Measurements from ENCODE around the gene SLC26A2. TPM values are rescaled to one million over a fixed set of nuclear protein-coding genes. Genes with fewer than 3 reads are reported as not detected.

The SLC26A2 gene
- total and polyA plus RNA-seq, 2 of the 8 experiments (the other 6 are each of a cell fraction or from before 2014, with no cell fraction given): 3.7 to 11.4 TPM

DNA sequence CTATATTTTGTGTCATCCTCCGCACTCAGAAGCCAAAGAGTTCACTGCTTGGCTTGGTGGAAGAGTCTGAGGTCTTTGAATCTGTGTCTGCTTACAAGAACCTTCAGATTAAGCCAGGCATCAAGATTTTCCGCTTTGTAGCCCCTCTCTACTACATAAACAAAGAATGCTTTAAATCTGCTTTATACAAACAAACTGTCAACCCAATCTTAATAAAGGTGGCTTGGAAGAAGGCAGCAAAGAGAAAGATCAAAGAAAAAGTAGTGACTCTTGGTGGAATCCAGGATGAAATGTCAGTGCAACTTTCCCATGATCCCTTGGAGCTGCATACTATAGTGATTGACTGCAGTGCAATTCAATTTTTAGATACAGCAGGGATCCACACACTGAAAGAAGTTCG, 20.6 kb downstream of the SLC26A2 start:
- Histone ChIP-seq H4K20me1 (replicated peaks in 1 of 2; ENCODE audit: control insufficient read depth in 1 of 2, insufficient read depth in 2 of 2, low read length in 2 of 2) (no peaks in the 10 kb centered on the region), H2AFZ (ENCODE audit: low read length) (no peak overlapping the region), H2AK5ac (ENCODE audit: low read depth, low read length) (no peak overlapping the region), H3K79me2 (ENCODE audit: control insufficient read depth in 1 of 2, insufficient read depth in 2 of 2, low read length in 2 of 2) (no peaks in the 10 kb centered on the region), H3K23ac (ENCODE audit: insufficient read length) (no peak overlapping the region), H3K18ac (ENCODE audit: extremely low read depth, low read length) (no peak overlapping the region), H2BK12ac (ENCODE audit: low read depth, low read length) (no peak overlapping the region), H3K4me2 (ENCODE audit: insufficient read depth in 1 of 2, low read depth in 2 of 2, low read length in 2 of 2) (no peak overlapping the region), H2BK20ac (ENCODE audit: low read length) (no peak overlapping the region), H3K36me3 (ENCODE audit: control insufficient read depth in 2 of 4, insufficient read depth in 4 of 4, low read length in 3 of 4) (peaks cover 0 to 3% (median 2%) of the 10 kb centered on the region in 4 experiments; a peak in 3 of 8 replicates), H4K5ac (ENCODE audit: insufficient read length, low read depth, low read length) (no peak overlapping the region), H3K9ac (replicated peaks in 1 of 4; ENCODE audit: extremely low read depth in 1 of 4, low read depth in 3 of 4, low read length in 3 of 4) (no peak overlapping the region), H4K8ac (ENCODE audit: extremely low read depth, insufficient read depth, low read length) (no peak overlapping the region), H3K4me1 (replicated peaks in 1 of 4; ENCODE audit: control insufficient read depth in 3 of 4, insufficient read depth in 4 of 4, low read length in 3 of 4) (no peaks in the 10 kb centered on the region), H3K79me1 (ENCODE audit: low read depth, low read length) (no peaks in the 10 kb centered on the region; the same call in 1 of the 2 replicates), H3K27me3 (replicated peaks in 1 of 4; ENCODE audit: control insufficient read depth in 3 of 4, extremely low read depth in 1 of 4, insufficient read depth in 3 of 4, low read length in 3 of 4) (no peaks in the 10 kb centered on the region), H2BK15ac (ENCODE audit: low read length) (no peak overlapping the region), H2BK120ac (replicated peaks; ENCODE audit: low read depth, low read length) (no peak overlapping the region), H3K9me3 (ENCODE audit: insufficient read depth in 2 of 2, low read depth in 1 of 2, low read length in 1 of 2) (no peaks in the 10 kb centered on the region), H2BK5ac (ENCODE audit: low read depth, low read length) (no peak overlapping the region), H4K91ac (replicated peaks; ENCODE audit: insufficient read length, low read length) (no peak overlapping the region), H3K4me3 (ENCODE audit: extremely low read depth in 1 of 4, insufficient read depth in 2 of 4, low read depth in 3 of 4, low read length in 4 of 4) (no peak overlapping the region), H3K14ac (ENCODE audit: insufficient read length) (no peak overlapping the region), H3K4ac (replicated peaks; ENCODE audit: insufficient read length, low read depth, low read length) (no peak overlapping the region), H3K56ac (replicated peaks; ENCODE audit: insufficient read length, low read depth, low read length) (no peak overlapping the region), H3K23me2 (ENCODE audit: low read depth, low read length) (no peaks in the 10 kb centered on the region), H3K27ac (ENCODE audit: low read depth, low read length) (no peak overlapping the region)
- DNase-seq (ENCODE audit: low read depth in 1 of 2, low spot score in 2 of 2) (no peak), FAIRE-seq (no peak)
- POLR2A ChIA-PET (ENCODE audit: partially characterized antibody): no interaction called here
- TF ChIP-seq KDM4A (IDR thresholded peaks at IDR 0.05; ENCODE audit: low read depth, low read length, severe bottlenecking) (no peak), PHF8 (conservative IDR thresholded peaks at IDR 0.05; ENCODE audit: low read depth, low read length) (no peak), CHD1 (IDR thresholded peaks at IDR 0.05; ENCODE audit: low read depth, low read length) (no peak), POU5F1 (IDR thresholded peaks at IDR 0.05; ENCODE audit: low read depth, low read length) (no peak), CREB1 (IDR thresholded peaks at IDR 0.05) (no peak)
- TF ChIP-seq, protein P1, sequence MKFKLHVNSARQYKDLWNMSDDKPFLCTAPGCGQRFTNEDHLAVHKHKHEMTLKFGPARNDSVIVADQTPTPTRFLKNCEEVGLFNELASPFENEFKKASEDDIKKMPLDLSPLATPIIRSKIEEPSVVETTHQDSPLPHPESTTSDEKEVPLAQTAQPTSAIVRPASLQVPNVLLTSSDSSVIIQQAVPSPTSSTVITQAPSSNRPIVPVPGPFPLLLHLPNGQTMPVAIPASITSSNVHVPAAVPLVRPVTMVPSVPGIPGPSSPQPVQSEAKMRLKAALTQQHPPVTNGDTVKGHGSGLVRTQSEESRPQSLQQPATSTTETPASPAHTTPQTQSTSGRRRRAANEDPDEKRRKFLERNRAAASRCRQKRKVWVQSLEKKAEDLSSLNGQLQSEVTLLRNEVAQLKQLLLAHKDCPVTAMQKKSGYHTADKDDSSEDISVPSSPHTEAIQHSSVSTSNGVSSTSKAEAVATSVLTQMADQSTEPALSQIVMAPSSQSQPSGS (IDR thresholded peaks at IDR 0.05; ENCODE audit: low read length): no peak
- CTCF ChIA-PET (ENCODE audit: partially characterized antibody): interaction anchor here (2.7 to 5.5 kb wide), 2 partner anchors 10 to 147 kb away, joined by 10 to 26 read pairs; no protein-coding TSS in a partner anchor
- WGBS, 2 experiments (ENCODE audit: extremely low coverage in 1 of 2, insufficient coverage in 1 of 2, insufficient read length in 1 of 2, insufficient replicate concordance in 2 of 2, low coverage in 1 of 2, low lambda C conversion rate in 2 of 2, missing lambda C conversion rate in 1 of 2): 88% methylated on average over 3 of the region's 3 CpGs; no CpG with 5 or more reads in 1 of the 2 experiments
